H1 (cell line): ENCODE data around the gene UBA5. TPM values are rescaled to one million over a fixed set of nuclear protein-coding genes. Genes with fewer than 3 reads are reported as not detected.

Experiments
- CTCF ChIA-PET: fragments of 300-600 bp; sonication (Branson Sonifier 250); formaldehyde crosslinking; loops from one replicate; lab custom pipeline; 2021; ENCODE audit not compliant: partially characterized antibody; lab: Charles Lee
- POLR2A ChIA-PET: fragments of 300-600 bp; sonication (Branson Sonifier 250); formaldehyde crosslinking; loops from one replicate; lab custom pipeline; 2021; ENCODE audit warnings: inconsistent platforms; ENCODE audit not compliant: partially characterized antibody; lab: Charles Lee
- DNase-seq, 2 experiments: peaks; one replicate each; pipeline versions ENCODE4 v3.0.0 to v3.0.0-alpha.2; 2010 to 2022; ENCODE audit warnings: low spot score in 2 of 2, low read depth in 1 of 2, mixed read lengths in 1 of 2
- FAIRE-seq: peaks from 2 replicates; lab custom pipeline; 2011; peaks lifted over from hg19 to GRCh38; lab: Jason Lieb, UNC
- H2AFZ ChIP-seq: 2 replicates; pipeline ENCODE4 v1.8.1; 2012; ENCODE audit warnings: low read length, inconsistent platforms
- H2AK5ac ChIP-seq: 2 replicates; pipeline ENCODE4 v1.6.1; 2013; ENCODE audit warnings: low read depth, low read length
- H2BK120ac ChIP-seq: replicated peaks from 2 replicates; pipeline ENCODE3; 2013; ENCODE audit warnings: low read depth, low read length, inconsistent platforms
- H2BK12ac ChIP-seq: 2 replicates; pipeline ENCODE4 v1.6.1; 2013; ENCODE audit warnings: low read depth, low read length
- H2BK15ac ChIP-seq: 2 replicates; pipeline ENCODE4 v1.6.1; 2013; ENCODE audit warnings: low read length
- H2BK20ac ChIP-seq: 2 replicates; pipeline ENCODE4 v1.6.1; 2013; ENCODE audit warnings: low read length
- H2BK5ac ChIP-seq: 2 replicates; pipeline ENCODE4 v1.6.1; 2013; ENCODE audit warnings: low read depth, low read length
- H3K14ac ChIP-seq: 2 replicates; pipeline ENCODE4 v1.6.1; 2013; ENCODE audit warnings: inconsistent platforms; ENCODE audit not compliant: insufficient read length
- H3K18ac ChIP-seq: 2 replicates; pipeline ENCODE4 v1.6.1; 2013; ENCODE audit warnings: low read length; ENCODE audit errors: extremely low read depth
- H3K23ac ChIP-seq: 2 replicates; pipeline ENCODE4 v1.6.1; 2013; ENCODE audit warnings: inconsistent platforms; ENCODE audit not compliant: insufficient read length
- H3K23me2 ChIP-seq: 2 replicates; pipeline ENCODE4 v1.6.1; 2013; ENCODE audit warnings: low read depth, low read length
- H3K27ac ChIP-seq: 2 replicates; pipeline ENCODE4 v1.6.1; 2011; ENCODE audit warnings: low read depth, low read length, inconsistent platforms
- H3K27me3 ChIP-seq, 4 experiments: replicated peaks in 1 of 4; 1 replicate in 1 of 4; 2 replicates in 3 of 4; pipeline versions ENCODE4 v1.6.1 to v1.8.1; 2011 to 2013; ENCODE audit warnings: low read length in 3 of 4, mild to moderate bottlenecking in 3 of 4, inconsistent platforms in 2 of 4, mixed read lengths in 2 of 4, moderate library complexity in 1 of 4; ENCODE audit not compliant: control insufficient read depth in 3 of 4, insufficient read depth in 3 of 4; ENCODE audit errors: extremely low read depth in 1 of 4
- H3K36me3 ChIP-seq, 4 experiments: 2 replicates each; pipeline versions ENCODE4 v1.6.1 to v1.8.1; 2011 to 2013; ENCODE audit warnings: mild to moderate bottlenecking in 4 of 4, low read length in 3 of 4, moderate library complexity in 2 of 4, control low read depth in 1 of 4, inconsistent platforms in 1 of 4; ENCODE audit not compliant: insufficient read depth in 4 of 4, control insufficient read depth in 2 of 4
- H3K4ac ChIP-seq: replicated peaks from 2 replicates; pipeline ENCODE3; 2013; ENCODE audit warnings: low read length, low read depth, mixed read lengths, inconsistent platforms; ENCODE audit not compliant: insufficient read length
- H3K4me1 ChIP-seq, 4 experiments: replicated peaks in 1 of 4; 1 replicate in 1 of 4; 2 replicates in 3 of 4; pipeline versions ENCODE4 v1.6.1 to v1.8.1; 2011 to 2013; ENCODE audit warnings: low read length in 3 of 4, inconsistent platforms in 2 of 4, mixed read lengths in 1 of 4; ENCODE audit not compliant: insufficient read depth in 4 of 4, control insufficient read depth in 3 of 4
- H3K4me2 ChIP-seq, 2 experiments: 2 replicates each; pipeline versions ENCODE4 v1.6.1 to v1.8.1; 2011 to 2013; ENCODE audit warnings: low read depth in 2 of 2, low read length in 2 of 2, control low read depth in 1 of 2, inconsistent platforms in 1 of 2, mild to moderate bottlenecking in 1 of 2; ENCODE audit not compliant: insufficient read depth in 1 of 2
- H3K4me3 ChIP-seq, 4 experiments: fragments of 200-600, 300-600 bp in 1 of 4; sonication (generic), shearing (Covaris generic), sonication (Bioruptor Twin) in 1 of 4; 2 replicates each; pipeline versions ENCODE4 v1.5.1 to v1.8.1; 2011 to 2016; ENCODE audit warnings: low read length in 4 of 4, low read depth in 3 of 4, control low read depth in 2 of 4, inconsistent platforms in 2 of 4, mild to moderate bottlenecking in 2 of 4, mixed read lengths in 1 of 4, moderate library complexity in 1 of 4; ENCODE audit not compliant: insufficient read depth in 2 of 4; ENCODE audit errors: extremely low read depth in 1 of 4
- H3K56ac ChIP-seq: replicated peaks from 2 replicates; pipeline ENCODE3; 2013; ENCODE audit warnings: low read depth, mild to moderate bottlenecking, mixed read lengths, low read length, inconsistent platforms; ENCODE audit not compliant: insufficient read length
- H3K79me1 ChIP-seq: 2 replicates; pipeline ENCODE4 v1.6.1; 2013; ENCODE audit warnings: low read depth, low read length, control low read depth
- H3K79me2 ChIP-seq, 2 experiments: 2 replicates each; pipeline versions ENCODE4 v1.6.1 to v1.8.1; 2012 to 2013; ENCODE audit warnings: low read length in 2 of 2, mild to moderate bottlenecking in 2 of 2, inconsistent platforms in 1 of 2; ENCODE audit not compliant: insufficient read depth in 2 of 2, control insufficient read depth in 1 of 2
- H3K9ac ChIP-seq, 4 experiments: replicated peaks in 1 of 4; 1 replicate in 1 of 4; 2 replicates in 3 of 4; pipeline versions ENCODE4 v1.6.1 to v1.8.1; 2011 to 2013; ENCODE audit warnings: low read depth in 3 of 4, low read length in 3 of 4, control low read depth in 2 of 4, mild to moderate bottlenecking in 2 of 4, moderate library complexity in 2 of 4, inconsistent platforms in 1 of 4; ENCODE audit errors: extremely low read depth in 1 of 4
- H3K9me3 ChIP-seq, 2 experiments: 2 replicates each; pipeline versions ENCODE4 v1.6.1 to v1.8.1; 2012 to 2013; ENCODE audit warnings: mild to moderate bottlenecking in 2 of 2, moderate library complexity in 2 of 2, control low read depth in 1 of 2, inconsistent platforms in 1 of 2, low read depth in 1 of 2, low read length in 1 of 2, mixed read lengths in 1 of 2; ENCODE audit not compliant: insufficient read depth in 2 of 2
- H4K20me1 ChIP-seq, 2 experiments: replicated peaks in 1 of 2; 2 replicates each; pipeline versions ENCODE3 to v1.8.1; 2011 to 2013; ENCODE audit warnings: inconsistent platforms in 2 of 2, low read length in 2 of 2, mild to moderate bottlenecking in 1 of 2; ENCODE audit not compliant: insufficient read depth in 2 of 2, control insufficient read depth in 1 of 2
- H4K5ac ChIP-seq: 2 replicates; pipeline ENCODE4 v1.6.1; 2013; ENCODE audit warnings: low read length, low read depth, mixed read lengths, inconsistent platforms; ENCODE audit not compliant: insufficient read length
- H4K8ac ChIP-seq: 2 replicates; pipeline ENCODE4 v1.8.0; 2013; ENCODE audit warnings: mild to moderate bottlenecking, moderate library complexity, low read length, inconsistent platforms; ENCODE audit not compliant: insufficient read depth; ENCODE audit errors: extremely low read depth
- H4K91ac ChIP-seq: replicated peaks from 2 replicates; pipeline ENCODE3; 2013; ENCODE audit warnings: low read length, mixed read lengths, inconsistent platforms; ENCODE audit not compliant: insufficient read length
- ATF2 ChIP-seq: IDR thresholded peaks from 2 replicates; pipeline ENCODE4 v1.6.1; 2012; ENCODE audit warnings: low read length, inconsistent platforms
- BCL11A ChIP-seq, 2 experiments: IDR thresholded peaks; one replicate each; pipeline ENCODE4 v1.6.1; 2011; ENCODE audit warnings: low read depth in 2 of 2, low read length in 2 of 2, mild to moderate bottlenecking in 2 of 2
- CBX5 ChIP-seq: fragments of 300-800, 300-1000 bp; sonication (generic); IDR thresholded peaks from 2 replicates; pipeline ENCODE4 v1.7.1; 2016; ENCODE audit warnings: antibody characterized with exemption, low read length, low read depth
- E2F6 ChIP-seq: IDR thresholded peaks from 2 replicates; pipeline ENCODE4 v1.6.1; 2012; ENCODE audit warnings: inconsistent platforms
- EZH2 ChIP-seq: fragments of 200-600 bp; sonication (generic); IDR thresholded peaks from 2 replicates; pipeline ENCODE4 v1.7.1; 2012; ENCODE audit warnings: low read depth, mild to moderate bottlenecking, moderate library complexity, low read length, inconsistent platforms; ENCODE audit not compliant: severe bottlenecking
- KDM5A ChIP-seq: fragments of 200-600 bp; IDR thresholded peaks from 2 replicates; pipeline ENCODE4 v1.7.1; 2012; ENCODE audit warnings: mild to moderate bottlenecking, low read length, inconsistent platforms, mixed read lengths
- MAFK ChIP-seq: IDR thresholded peaks from 2 replicates; pipeline ENCODE4 v1.6.1; 2012; ENCODE audit warnings: low read depth, mild to moderate bottlenecking, improper control_type of control experiment, low read length
- RFX5 ChIP-seq: IDR thresholded peaks from 2 replicates; pipeline ENCODE4 v1.6.1; 2011; ENCODE audit warnings: low read depth, low read length, improper control_type of control experiment, borderline replicate concordance
- SRF ChIP-seq: IDR thresholded peaks from 2 replicates; pipeline ENCODE4 v1.6.1; 2011; ENCODE audit warnings: mild to moderate bottlenecking, low read depth, low read length, moderate library complexity
- TEAD4 ChIP-seq: IDR thresholded peaks from 2 replicates; pipeline ENCODE4 v1.6.1; 2012; ENCODE audit warnings: low read depth, low read length, inconsistent platforms, mixed read lengths
- WGBS, 2 experiments: shearing (Covaris generic) in 1 of 2; methylation state at CpG; one replicate each; pipeline versions ENCODE4 v1.1.6 to v1.1.7; 2013 to 2015; ENCODE audit warnings: low lambda C conversion rate in 2 of 2, mixed read lengths in 2 of 2, inconsistent platforms in 1 of 2, low coverage in 1 of 2, missing lambda C conversion rate in 1 of 2; ENCODE audit not compliant: insufficient replicate concordance in 2 of 2, insufficient coverage in 1 of 2, insufficient read length in 1 of 2; ENCODE audit errors: extremely low coverage in 1 of 2, missing lambda C conversion rate in 1 of 2; 5-methylcytosine and 5-hydroxymethylcytosine counted together
- polyA plus RNA-seq, 7 experiments: library from polyadenylated mRNA; depleted of rRNA in 3 of 7; stranded (reverse) in 5 of 7; unstranded in 2 of 7; fragments of >200 nt in 5 of 7; fragments of 200-250 nt in 2 of 7; gene quantifications; 1 replicate in 5 of 7; 2 replicates in 1 of 7; 4 replicates in 1 of 7; pipeline versions ENCODE4 v1.2.1 to v1.2.3, GENCODE V29; 2011 to 2013; ENCODE audit warnings: missing spikeins in 2 of 7, mixed read lengths in 2 of 7
- total RNA-seq: library from RNA; stranded (reverse); fragmentation: NEBNext Ultra II Directional; extraction: Animal tissue kit (Norgen Biotek cat#: 25700); gene quantifications from 2 replicates; pipeline ENCODE4 v1.2.1, GENCODE V29; 2021

The UBA5 gene
- total and polyA plus RNA-seq, 2 of the 8 experiments (the other 6 are each of a cell fraction or from before 2014, with no cell fraction given) = 11.0 to 28.0 TPM

- Histone ChIP-seq H3K27me3 (no peaks in the 10 kb centered on the region; a peak in 1 of 7 replicates), H4K5ac (no peak overlapping the region), H2BK5ac (no peak overlapping the region), H3K79me2 (no peaks in the 10 kb centered on the region), H3K79me1 (no peaks in the 10 kb centered on the region), H3K56ac (no peak overlapping the region), H2BK120ac (no peak overlapping the region), H2BK12ac (no peak overlapping the region), H2BK20ac (no peak overlapping the region), H3K4me1 (no peaks in the 10 kb centered on the region), H2AK5ac (no peak overlapping the region), H3K9ac (no peak overlapping the region), H3K14ac (no peak overlapping the region), H3K36me3 (no peaks in the 10 kb centered on the region), H2BK15ac (no peak overlapping the region), H3K23ac (no peak overlapping the region), H3K9me3 (no peaks in the 10 kb centered on the region), H2AFZ (no peak overlapping the region), H3K4me3 (no peak overlapping the region), H3K4ac (no peak overlapping the region), H4K91ac (no peak overlapping the region), H3K23me2 (no peaks in the 10 kb centered on the region), H3K4me2 (no peak overlapping the region), H4K8ac (no peak overlapping the region), H4K20me1 (no peaks in the 10 kb centered on the region), H3K18ac (no peak overlapping the region), H3K27ac (no peak overlapping the region)
- CTCF ChIA-PET = no interaction called here
- TF ChIP-seq ATF2 = no peak
- TF ChIP-seq RFX5 = no peak
- TF ChIP-seq SRF = no peak
- no peak for TF ChIP-seq KDM5A
- TF ChIP-seq TEAD4 = no peak
- no peak for TF ChIP-seq E2F6
- no peak for TF ChIP-seq MAFK
- TF ChIP-seq EZH2 = no peak
- TF ChIP-seq CBX5 = no peak
- no peak for TF ChIP-seq BCL11A (IDR thresholded peaks at IDR 0.05; ENCODE audit: low read depth in 2 of 2, low read length in 2 of 2)
- POLR2A ChIA-PET = no interaction called here
- WGBS, 2 experiments = 91% methylated on average over 1 of the region's 1 CpG; no CpG with 5 or more reads in 1 of the 2 experiments
- DNase-seq (no peak), FAIRE-seq (no peak)
These were observed 43.3 kb upstream of the UBA5 start for GRCh38 chr3:132616780-132617179.
